ENCODE results near the gene BCAM. TPM values are rescaled to one million over a fixed set of nuclear protein-coding genes. Genes with fewer than 3 reads are reported as not detected.

BCAM gene
- total and polyA plus RNA-seq, 2 donors (not counting 1 experiment from before 2014, with no cell fraction given): 12.2 to 20.3 TPM

DNA sequence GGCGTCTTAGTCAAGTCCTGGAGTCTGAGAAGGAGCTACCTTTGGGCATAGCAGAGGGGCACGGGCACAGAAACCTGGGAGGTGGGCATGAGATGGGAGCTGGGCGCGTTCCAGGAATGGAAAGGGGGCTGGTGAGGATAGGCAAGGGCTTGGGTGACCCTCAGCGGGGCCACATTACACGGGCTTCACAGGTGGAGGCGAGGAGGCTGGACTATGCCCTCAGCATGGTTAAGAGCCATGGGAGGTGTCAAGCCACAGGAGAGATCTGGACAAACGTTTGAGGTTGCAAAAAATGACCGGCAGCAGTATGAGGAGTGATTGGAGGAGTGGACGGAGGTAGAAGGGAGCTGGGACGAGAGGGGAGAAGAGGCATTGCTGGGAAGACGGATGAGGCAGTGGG, 58.7 kb downstream of the BCAM start:
- H3K4me1 ChIP-seq (ENCODE audit: control insufficient read depth, extremely low read depth, insufficient read depth, low read length): no peaks in the 10 kb centered on the region
- no peak overlapping the region for H3K9ac ChIP-seq (ENCODE audit: insufficient read depth, low read length)
- no peak overlapping the region for H2AFZ ChIP-seq (ENCODE audit: low read length)
- DNase-seq (ENCODE audit: low read depth in 2 of 2): no peak
- peaks cover 19% of the 10 kb centered on the region for H3K36me3 ChIP-seq (ENCODE audit: control insufficient read depth, insufficient read depth, low read length)
- TF ChIP-seq EZH2 (IDR thresholded peaks at IDR 0.05; ENCODE audit: low read length, missing control alignments): no peak
- TF ChIP-seq, protein P1, sequence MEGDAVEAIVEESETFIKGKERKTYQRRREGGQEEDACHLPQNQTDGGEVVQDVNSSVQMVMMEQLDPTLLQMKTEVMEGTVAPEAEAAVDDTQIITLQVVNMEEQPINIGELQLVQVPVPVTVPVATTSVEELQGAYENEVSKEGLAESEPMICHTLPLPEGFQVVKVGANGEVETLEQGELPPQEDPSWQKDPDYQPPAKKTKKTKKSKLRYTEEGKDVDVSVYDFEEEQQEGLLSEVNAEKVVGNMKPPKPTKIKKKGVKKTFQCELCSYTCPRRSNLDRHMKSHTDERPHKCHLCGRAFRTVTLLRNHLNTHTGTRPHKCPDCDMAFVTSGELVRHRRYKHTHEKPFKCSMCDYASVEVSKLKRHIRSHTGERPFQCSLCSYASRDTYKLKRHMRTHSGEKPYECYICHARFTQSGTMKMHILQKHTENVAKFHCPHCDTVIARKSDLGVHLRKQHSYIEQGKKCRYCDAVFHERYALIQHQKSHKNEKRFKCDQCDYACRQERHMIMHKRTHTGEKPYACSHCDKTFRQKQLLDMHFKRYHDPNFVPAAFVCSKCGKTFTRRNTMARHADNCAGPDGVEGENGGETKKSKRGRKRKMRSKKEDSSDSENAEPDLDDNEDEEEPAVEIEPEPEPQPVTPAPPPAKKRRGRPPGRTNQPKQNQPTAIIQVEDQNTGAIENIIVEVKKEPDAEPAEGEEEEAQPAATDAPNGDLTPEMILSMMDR (conservative IDR thresholded peaks at IDR 0.05 in 1 of 2, IDR thresholded peaks at IDR 0.05 in 1 of 2; ENCODE audit: low read depth in 1 of 2, low read length in 2 of 2): no peak
- H4K20me1 ChIP-seq (ENCODE audit: control insufficient read depth, extremely low read depth, insufficient read depth, low read length): no peaks in the 10 kb centered on the region
- no peak overlapping the region for H3K27ac ChIP-seq (ENCODE audit: insufficient read depth, low read length)
- H3K79me2 ChIP-seq (ENCODE audit: control insufficient read depth, insufficient read depth, low read length): no peaks in the 10 kb centered on the region
- H3K9me3 ChIP-seq (ENCODE audit: control insufficient read depth, insufficient read depth, low read depth, low read length): no peaks in the 10 kb centered on the region
- H3K27me3 ChIP-seq (ENCODE audit: control insufficient read depth, insufficient read depth, low read length): no peaks in the 10 kb centered on the region
- no peak overlapping the region for H3K4me2 ChIP-seq (ENCODE audit: extremely low read depth, insufficient read depth, low read length)
- H3K4me3 ChIP-seq (replicated peaks in 1 of 4; ENCODE audit: control extremely low read depth in 1 of 4, insufficient read depth in 1 of 4, low read depth in 3 of 4, low read length in 4 of 4): no peak overlapping the region

DNA sequence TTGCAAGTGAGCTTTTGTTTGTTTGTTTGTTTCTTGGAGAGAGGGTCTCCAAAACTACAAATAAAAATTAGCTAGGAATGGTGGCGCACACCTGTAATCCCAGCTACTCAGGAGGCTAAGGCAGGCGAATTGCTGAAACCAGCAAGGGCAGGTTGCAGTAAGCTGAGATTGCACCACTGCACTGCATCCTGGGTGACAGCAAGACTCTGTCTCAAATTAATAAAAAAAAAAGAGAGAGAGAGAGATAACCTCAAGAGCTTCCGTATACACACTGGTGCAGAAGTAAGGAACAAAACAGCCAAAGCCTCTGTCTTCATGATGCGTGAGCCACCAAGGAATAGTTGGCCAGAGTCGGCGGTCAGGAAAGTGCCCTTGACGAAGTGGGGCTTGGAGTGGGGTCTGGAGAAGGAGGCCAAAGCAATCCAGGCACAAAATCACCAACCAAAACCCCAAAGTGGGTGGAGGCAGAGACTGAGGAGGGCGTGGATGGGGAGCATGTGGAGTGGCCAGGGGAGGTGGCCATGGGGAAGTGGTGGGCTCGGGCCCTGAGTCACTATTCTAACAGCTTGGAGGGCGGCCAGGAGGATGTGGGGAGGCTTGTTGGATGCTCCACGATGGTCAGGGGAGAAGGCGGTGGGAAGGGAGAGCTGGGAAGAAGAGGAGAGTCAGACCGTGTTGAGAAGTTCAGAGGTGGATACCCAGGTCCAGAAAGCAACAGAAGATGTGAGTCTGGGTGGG, 61.0 kb downstream of the BCAM start:
- Histone ChIP-seq H3K27ac (ENCODE audit: insufficient read depth, low read length) (no peak overlapping the region), H3K4me3 (replicated peaks in 1 of 4; ENCODE audit: control extremely low read depth in 1 of 4, insufficient read depth in 1 of 4, low read depth in 3 of 4, low read length in 4 of 4) (no peak overlapping the region), H3K36me3 (ENCODE audit: control insufficient read depth, insufficient read depth, low read length) (peaks cover 35% of the 10 kb centered on the region), H3K9me3 (ENCODE audit: control insufficient read depth, insufficient read depth, low read depth, low read length) (no peaks in the 10 kb centered on the region), H3K4me2 (ENCODE audit: extremely low read depth, insufficient read depth, low read length) (no peak overlapping the region), H3K9ac (ENCODE audit: insufficient read depth, low read length) (no peak overlapping the region), H3K79me2 (ENCODE audit: control insufficient read depth, insufficient read depth, low read length) (no peaks in the 10 kb centered on the region), H4K20me1 (ENCODE audit: control insufficient read depth, extremely low read depth, insufficient read depth, low read length) (no peaks in the 10 kb centered on the region), H3K27me3 (ENCODE audit: control insufficient read depth, insufficient read depth, low read length) (no peaks in the 10 kb centered on the region), H3K4me1 (ENCODE audit: control insufficient read depth, extremely low read depth, insufficient read depth, low read length) (no peaks in the 10 kb centered on the region), H2AFZ (ENCODE audit: low read length) (no peak overlapping the region)
- peak; percentile 70 to 95 for DNase-seq (ENCODE audit: low read depth in 2 of 2)
- no peak for TF ChIP-seq EZH2 (IDR thresholded peaks at IDR 0.05; ENCODE audit: low read length, missing control alignments)
- TF ChIP-seq, protein P1 (conservative IDR thresholded peaks at IDR 0.05 in 1 of 2, IDR thresholded peaks at IDR 0.05 in 1 of 2; ENCODE audit: low read depth in 1 of 2, low read length in 2 of 2): no peak

Other genes with a start within 250 kb of the BCAM start
- gene IGSF23, start 195.5 kb upstream of the BCAM start, total RNA-seq: 0.26 and 0.33 TPM in 2 replicates
- gene IGSF23, start 195.5 kb upstream of the BCAM start, polyA plus RNA-seq: 0.53 and 1.3 TPM in 2 replicates
- gene PVR, start 165.2 kb upstream of the BCAM start, total RNA-seq: 98.1 and 229 TPM in 2 replicates
- gene PVR, start 165.2 kb upstream of the BCAM start, polyA plus RNA-seq: 167 and 230 TPM in 2 replicates
- 3.1 and 7.8 TPM in 2 replicates for gene CEACAM19, start 137.6 kb upstream of the BCAM start, total RNA-seq
- 7.7 and 9.9 TPM in 2 replicates for gene CEACAM19, start 137.6 kb upstream of the BCAM start, polyA plus RNA-seq
- gene CEACAM16, start 110.0 kb upstream of the BCAM start, total RNA-seq: under 0.01 TPM in 1 of 2 replicates, not detected in the other
- not detected in 2 replicates for gene CEACAM16, start 110.0 kb upstream of the BCAM start, polyA plus RNA-seq
- gene BCL3, start 60.4 kb upstream of the BCAM start, total RNA-seq: 10.8 and 20.6 TPM in 2 replicates
- 6.8 and 10.7 TPM in 2 replicates for gene BCL3, start 60.4 kb upstream of the BCAM start, polyA plus RNA-seq
- gene CBLC, start 31.2 kb upstream of the BCAM start, total RNA-seq: under 0.01 and 0.33 TPM in 2 replicates
- 0.06 TPM in 1 of 2 replicates, not detected in the other for gene CBLC, start 31.2 kb upstream of the BCAM start, polyA plus RNA-seq
- gene NECTIN2, start 37.2 kb downstream of the BCAM start, total RNA-seq: 50.3 and 70.7 TPM in 2 replicates
- 59.4 and 77.4 TPM in 2 replicates for gene NECTIN2, start 37.2 kb downstream of the BCAM start, polyA plus RNA-seq
- 21.8 and 24.4 TPM in 2 replicates for gene TOMM40, start 82.2 kb downstream of the BCAM start, total RNA-seq
- 32.1 and 57.7 TPM in 2 replicates for gene TOMM40, start 82.2 kb downstream of the BCAM start, polyA plus RNA-seq
- gene APOE, start 96.7 kb downstream of the BCAM start, total RNA-seq: 35.0 and 339 TPM in 2 replicates
- gene APOE, start 96.7 kb downstream of the BCAM start, polyA plus RNA-seq: 1.5 and 13.4 TPM in 2 replicates
- gene APOC1, start 105.5 kb downstream of the BCAM start, total RNA-seq: 2.3 and 8.0 TPM in 2 replicates
- gene APOC1, start 105.5 kb downstream of the BCAM start, polyA plus RNA-seq: 1.3 and 2.6 TPM in 2 replicates
- not detected in 2 replicates for gene APOC4, start 133.1 kb downstream of the BCAM start, total RNA-seq
- not detected in 2 replicates for gene APOC4, start 133.1 kb downstream of the BCAM start, polyA plus RNA-seq
- gene APOC2, start 136.9 kb downstream of the BCAM start, total RNA-seq: not detected in 2 replicates
- gene APOC2, start 136.9 kb downstream of the BCAM start, polyA plus RNA-seq: not detected in 2 replicates
- gene CLPTM1, start 146.3 kb downstream of the BCAM start, total RNA-seq: 34.7 and 46.7 TPM in 2 replicates
- gene CLPTM1, start 146.3 kb downstream of the BCAM start, polyA plus RNA-seq: 54.4 and 86.0 TPM in 2 replicates
- 9.2 and 11.7 TPM in 2 replicates for gene RELB, start 192.4 kb downstream of the BCAM start, total RNA-seq
- 2.0 and 2.3 TPM in 2 replicates for gene RELB, start 192.4 kb downstream of the BCAM start, polyA plus RNA-seq
- gene CLASRP, start 229.9 kb downstream of the BCAM start, total RNA-seq: 12.1 and 15.7 TPM in 2 replicates
- 12.1 and 17.9 TPM in 2 replicates for gene CLASRP, start 229.9 kb downstream of the BCAM start, polyA plus RNA-seq